Keratinocyte (primary cell): ENCODE results near the gene UXS1. TPM values are rescaled to one million over a fixed set of nuclear protein-coding genes. Genes with fewer than 3 reads are reported as not detected.

Experiments used
- DNase-seq: peaks from one replicate; pipeline ENCODE4 v3.0.0-alpha.2; 2011; ENCODE audit warnings: low read depth, missing footprints, low spot score
- FAIRE-seq: peaks from 2 replicates; lab custom pipeline; 2011; peaks lifted over from hg19 to GRCh38; lab: Jason Lieb, UNC
- H2AFZ ChIP-seq: 2 replicates; pipeline ENCODE4 v1.6.0; 2012; ENCODE audit warnings: low read length, control low read depth, inconsistent platforms; ENCODE audit not compliant: control insufficient read depth
- H3K27ac ChIP-seq: 2 replicates; pipeline ENCODE4 v1.5.1; 2011; ENCODE audit warnings: low read length; ENCODE audit not compliant: control insufficient read depth, insufficient read depth
- H3K27me3 ChIP-seq: 3 replicates; pipeline ENCODE4 v1.6.0; 2011; ENCODE audit warnings: low read length; ENCODE audit not compliant: control insufficient read depth, insufficient read depth; ENCODE audit errors: extremely low read depth
- H3K36me3 ChIP-seq, 2 experiments: 2 replicates in 1 of 2; 3 replicates in 1 of 2; pipeline ENCODE4 v1.5.1; 2011; ENCODE audit warnings: low read length in 2 of 2, mild to moderate bottlenecking in 1 of 2; ENCODE audit not compliant: control insufficient read depth in 2 of 2, insufficient read depth in 2 of 2; ENCODE audit errors: extremely low read depth in 1 of 2
- H3K4me1 ChIP-seq: 3 replicates; pipeline ENCODE4 v1.5.1; 2011; ENCODE audit warnings: low read length; ENCODE audit not compliant: control insufficient read depth, insufficient read depth; ENCODE audit errors: extremely low read depth
- H3K4me2 ChIP-seq: 3 replicates; pipeline ENCODE4 v1.6.0; 2011; ENCODE audit warnings: low read depth, low read length; ENCODE audit not compliant: control insufficient read depth, insufficient read depth; ENCODE audit errors: extremely low read depth
- H3K4me3 ChIP-seq, 3 experiments: fragments of 200-600 bp in 1 of 3; sonication (generic) in 1 of 3; 2 replicates in 2 of 3; 3 replicates in 1 of 3; pipeline ENCODE4 v1.5.1; 2011 to 2016; ENCODE audit warnings: low read length in 3 of 3, mild to moderate bottlenecking in 3 of 3, control low read depth in 2 of 3, inconsistent platforms in 1 of 3, low read depth in 1 of 3, mixed read lengths in 1 of 3, mixed run types in 1 of 3, moderate library complexity in 1 of 3; ENCODE audit not compliant: control insufficient read depth in 2 of 3, insufficient read depth in 2 of 3; ENCODE audit errors: extremely low read depth in 1 of 3
- H3K79me2 ChIP-seq: 2 replicates; pipeline ENCODE4 v1.6.0; 2012; ENCODE audit warnings: low read length; ENCODE audit not compliant: control insufficient read depth, insufficient read depth
- H3K9ac ChIP-seq: 3 replicates; pipeline ENCODE4 v1.6.0; 2011; ENCODE audit warnings: low read length; ENCODE audit not compliant: control insufficient read depth, insufficient read depth; ENCODE audit errors: extremely low read depth
- H3K9me1 ChIP-seq: 3 replicates; pipeline ENCODE4 v1.6.0; 2011; ENCODE audit warnings: low read length; ENCODE audit not compliant: control insufficient read depth, insufficient read depth; ENCODE audit errors: extremely low read depth
- H3K9me3 ChIP-seq: 2 replicates; pipeline ENCODE4 v1.5.1; 2012; ENCODE audit warnings: low read depth, low read length; ENCODE audit not compliant: control insufficient read depth
- H4K20me1 ChIP-seq: 3 replicates; pipeline ENCODE4 v1.6.0; 2011; ENCODE audit warnings: low read length; ENCODE audit not compliant: control insufficient read depth, insufficient read depth; ENCODE audit errors: extremely low read depth
- CTCF ChIP-seq, 3 experiments: IDR thresholded peaks in 1 of 3; conservative IDR thresholded peaks in 1 of 3; optimal IDR thresholded peaks in 1 of 3; 2 replicates in 2 of 3; 3 replicates in 1 of 3; pipeline versions ENCODE3 to v1.5.1; 2011; ENCODE audit warnings: low read length in 3 of 3, mild to moderate bottlenecking in 3 of 3, moderate library complexity in 2 of 3, control low read depth in 1 of 3, inconsistent platforms in 1 of 3; ENCODE audit not compliant: insufficient read depth in 2 of 3; ENCODE audit errors: extremely low read depth in 1 of 3
- EZH2 ChIP-seq: IDR thresholded peaks from one replicate; pipeline ENCODE4 v1.6.1; 2012; ENCODE audit warnings: inconsistent platforms, mild to moderate bottlenecking, low read length, moderate library complexity
- dilution Hi-C: fragments of 300-500 bp; cut with MboI; formaldehyde crosslinking; loops from one replicate; pipeline ENCODE4 v1.7.0; 2020; ENCODE audit warnings: low sequenced_read_pairs; ENCODE audit not compliant: extremely low pct_ligation_motif_present
- polyA plus RNA-seq, 5 experiments: library from polyadenylated mRNA; depleted of rRNA in 3 of 5; stranded (reverse) in 3 of 5; stranded (forward) in 1 of 5; unstranded in 1 of 5; fragments of >200 nt; gene quantifications; 1 replicate in 1 of 5; 2 replicates in 3 of 5; 3 replicates in 1 of 5; pipeline versions ENCODE4 v1.2.1 to v1.2.3, GENCODE V29; 2011 to 2012; ENCODE audit warnings: missing spikeins in 2 of 5, low read depth in 1 of 5, low replicate concordance in 1 of 5

UXS1 gene
- polyA plus RNA-seq, 1 donor (not counting 4 experiments of a cell fraction or from before 2014, with no cell fraction given) = 43.5 TPM

- H3K9me3 ChIP-seq = no peaks in the 10 kb centered on the region
- H3K4me2 ChIP-seq = no peak overlapping the region
- H2AFZ ChIP-seq = no peak overlapping the region
- no peaks in the 10 kb centered on the region for H3K36me3 ChIP-seq
- DNase-seq (no peak), FAIRE-seq (peak; percentile 62)
- no peak overlapping the region for H3K9ac ChIP-seq
- H3K27me3 ChIP-seq = no peaks in the 10 kb centered on the region
- H3K4me1 ChIP-seq = no peaks in the 10 kb centered on the region
- H3K4me3 ChIP-seq = no peak overlapping the region
- TF ChIP-seq EZH2 (no peak), CTCF (optimal IDR thresholded peaks at IDR 0.05 in 1 of 3, IDR thresholded peaks at IDR 0.05 in 1 of 3, conservative IDR thresholded peaks at IDR 0.05 in 1 of 3; ENCODE audit: extremely low read depth in 1 of 3, insufficient read depth in 2 of 3, low read length in 3 of 3) (no peak)
- peaks cover 7% of the 10 kb centered on the region for H3K79me2 ChIP-seq
- no peaks in the 10 kb centered on the region for H3K9me1 ChIP-seq
- dilution Hi-C loops = no loop called here
- H4K20me1 ChIP-seq = no peaks in the 10 kb centered on the region
- H3K27ac ChIP-seq = no peak overlapping the region
Measured at GRCh38 chr2:106176446-106177099, 17.5 kb downstream of the UXS1 start.

GRCh38 chr2:106175086-106175850 lies 18.8 kb downstream of the UXS1 start:
- TF ChIP-seq CTCF (optimal IDR thresholded peaks at IDR 0.05 in 1 of 3, IDR thresholded peaks at IDR 0.05 in 1 of 3, conservative IDR thresholded peaks at IDR 0.05 in 1 of 3; ENCODE audit: extremely low read depth in 1 of 3, insufficient read depth in 2 of 3, low read length in 3 of 3) (no peak), EZH2 (no peak)
- DNase-seq (no peak), FAIRE-seq (no peak)
- no peak overlapping the region for H3K4me2 ChIP-seq
- H3K9me3 ChIP-seq = no peaks in the 10 kb centered on the region
- no peaks in the 10 kb centered on the region for H3K4me1 ChIP-seq
- H2AFZ ChIP-seq = no peak overlapping the region
- H3K27ac ChIP-seq = no peak overlapping the region
- no peak overlapping the region for H3K9ac ChIP-seq
- no peak overlapping the region for H3K4me3 ChIP-seq
- H3K36me3 ChIP-seq = no peaks in the 10 kb centered on the region
- H4K20me1 ChIP-seq = no peaks in the 10 kb centered on the region
- dilution Hi-C loops = no loop called here
- no peaks in the 10 kb centered on the region for H3K9me1 ChIP-seq
- H3K79me2 ChIP-seq = peaks cover 7% of the 10 kb centered on the region
- H3K27me3 ChIP-seq = no peaks in the 10 kb centered on the region
